C4-2B (cell line): Measurements from ENCODE around the gene ADAMTS16.

ENCODE experiments used
- ZFX ChIP-seq: fragments of 450-650 bp; IDR thresholded peaks from 2 replicates; pipeline ENCODE4 v1.6.1; 2017
- TF ChIP-seq, protein P1 (sequence below): fragments of 450-650 bp; conservative IDR thresholded peaks from 2 replicates; pipeline ENCODE4 v1.5.1; 2017; ENCODE audit warnings: mild to moderate bottlenecking

DNA sequence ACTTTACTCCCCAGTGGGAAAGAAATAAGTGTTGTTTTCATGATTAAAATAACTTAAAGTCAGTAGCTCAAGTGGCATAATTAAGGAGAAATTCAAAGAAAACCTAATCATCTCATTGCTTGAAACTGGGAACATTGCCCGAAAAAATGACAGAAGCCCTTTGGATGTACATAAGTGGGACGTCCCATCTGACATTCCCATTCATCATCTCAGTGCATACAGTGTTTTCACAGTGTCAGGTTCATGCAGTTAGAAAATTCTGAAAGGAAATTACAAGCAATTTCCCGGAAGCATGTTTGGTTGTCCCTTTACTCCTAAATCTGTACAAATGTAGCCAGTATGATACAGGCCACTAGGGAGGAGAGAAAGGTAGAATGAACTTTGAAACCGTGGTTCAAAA, 95.6 kb downstream of the ADAMTS16 start:
- TF ChIP-seq, protein P1, sequence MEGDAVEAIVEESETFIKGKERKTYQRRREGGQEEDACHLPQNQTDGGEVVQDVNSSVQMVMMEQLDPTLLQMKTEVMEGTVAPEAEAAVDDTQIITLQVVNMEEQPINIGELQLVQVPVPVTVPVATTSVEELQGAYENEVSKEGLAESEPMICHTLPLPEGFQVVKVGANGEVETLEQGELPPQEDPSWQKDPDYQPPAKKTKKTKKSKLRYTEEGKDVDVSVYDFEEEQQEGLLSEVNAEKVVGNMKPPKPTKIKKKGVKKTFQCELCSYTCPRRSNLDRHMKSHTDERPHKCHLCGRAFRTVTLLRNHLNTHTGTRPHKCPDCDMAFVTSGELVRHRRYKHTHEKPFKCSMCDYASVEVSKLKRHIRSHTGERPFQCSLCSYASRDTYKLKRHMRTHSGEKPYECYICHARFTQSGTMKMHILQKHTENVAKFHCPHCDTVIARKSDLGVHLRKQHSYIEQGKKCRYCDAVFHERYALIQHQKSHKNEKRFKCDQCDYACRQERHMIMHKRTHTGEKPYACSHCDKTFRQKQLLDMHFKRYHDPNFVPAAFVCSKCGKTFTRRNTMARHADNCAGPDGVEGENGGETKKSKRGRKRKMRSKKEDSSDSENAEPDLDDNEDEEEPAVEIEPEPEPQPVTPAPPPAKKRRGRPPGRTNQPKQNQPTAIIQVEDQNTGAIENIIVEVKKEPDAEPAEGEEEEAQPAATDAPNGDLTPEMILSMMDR = no peak
- no peak for TF ChIP-seq ZFX
